22Rv1 (cell line): Measurements from ENCODE around the gene SRSF10.

Experiments used
- CTCF ChIP-seq: fragments of 450-650 bp; IDR thresholded peaks from 2 replicates; pipeline ENCODE4 v1.5.1; 2017; ENCODE audit warnings: mild to moderate bottlenecking
- ZFX ChIP-seq: fragments of 450-650 bp; IDR thresholded peaks from 2 replicates; pipeline ENCODE4 v1.6.1; 2017; ENCODE audit warnings: antibody characterized with exemption, borderline replicate concordance

- no peak for TF ChIP-seq CTCF
- no peak for TF ChIP-seq ZFX
Measured at GRCh38 chr1:23953020-23953419, 27.1 kb downstream of the SRSF10 start.
